Measurements from ENCODE around the gene LRP1B.
"Not testable (repeated sequence)": the region's sequence is repeated elsewhere in the genome, so short reads cannot be mapped to it uniquely, and the experiment has no call there.

The LRP1B gene

DNA sequence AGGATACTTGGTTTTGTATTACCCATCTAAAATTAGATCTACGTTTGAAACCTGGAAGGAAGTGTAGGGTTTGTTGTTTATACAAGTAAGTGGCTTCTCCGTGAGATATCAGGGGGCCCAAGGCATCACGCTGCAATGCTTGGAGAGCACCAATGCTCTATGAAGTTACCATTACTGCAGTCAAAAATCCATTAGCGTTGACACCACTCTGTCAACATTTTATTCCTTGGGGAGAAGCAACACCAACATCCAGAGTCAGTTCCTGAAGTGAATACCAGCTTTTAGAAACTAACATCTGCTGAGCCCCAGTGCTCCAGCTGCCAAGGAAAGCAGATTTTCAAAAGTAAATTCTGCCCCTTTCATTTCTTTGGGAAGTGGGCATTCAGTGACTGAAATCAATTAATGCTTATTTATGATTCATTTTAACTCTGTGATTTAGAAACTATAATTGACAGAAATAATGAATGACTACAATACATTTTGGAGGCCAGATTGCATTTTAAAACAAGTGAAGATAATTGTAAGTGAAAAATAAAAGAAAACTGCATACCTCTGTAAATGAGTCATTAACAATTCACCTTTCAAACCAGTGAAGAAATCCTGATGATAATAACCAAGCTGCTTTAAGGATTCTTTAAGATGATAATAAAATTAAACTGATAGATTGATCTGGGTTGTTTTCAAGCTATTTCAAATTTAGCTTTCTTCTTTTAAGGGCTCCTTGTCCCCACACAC is 30.5 kb downstream of the LRP1B start:
- DNase-seq: no peak

DNA sequence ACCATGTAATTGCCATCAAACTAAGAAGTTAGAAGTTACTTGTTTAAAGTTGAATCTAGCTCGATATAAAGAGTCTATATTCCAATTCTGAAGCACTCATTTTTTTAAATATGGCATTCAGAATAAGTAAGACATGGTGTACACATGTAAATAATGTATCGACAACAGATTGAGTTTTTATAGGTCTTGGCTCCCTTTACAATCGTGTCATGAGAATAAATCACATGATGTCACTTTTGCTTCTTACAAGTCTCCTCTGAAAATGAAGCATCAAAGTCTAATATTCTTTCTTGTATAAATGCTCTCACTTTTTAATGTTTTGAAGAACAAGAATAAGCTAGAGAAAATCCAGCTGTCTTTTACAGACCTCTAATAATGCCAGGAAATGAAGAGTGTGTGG is 33.1 kb downstream of the LRP1B start:
- DNase-seq: no peak

DNA sequence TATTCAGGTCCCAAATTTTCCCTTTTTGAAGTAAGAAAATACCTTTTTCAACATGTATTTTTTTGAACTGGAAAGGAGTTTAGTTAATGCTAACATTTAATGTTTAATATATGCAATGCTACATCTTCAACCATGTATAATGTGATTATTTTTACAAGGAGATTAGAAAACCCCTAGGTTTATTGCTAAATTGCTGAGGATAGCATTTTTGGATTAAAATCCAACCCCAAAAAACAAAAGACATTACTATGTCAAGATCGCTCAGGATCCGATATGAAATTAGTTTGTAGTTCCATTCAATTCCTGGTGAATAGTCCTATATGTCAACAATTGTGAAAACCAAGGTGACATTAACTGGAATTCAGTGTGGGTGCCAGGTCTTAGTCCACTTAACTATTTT is 35.2 kb downstream of the LRP1B start:
- no peak for DNase-seq

DNA sequence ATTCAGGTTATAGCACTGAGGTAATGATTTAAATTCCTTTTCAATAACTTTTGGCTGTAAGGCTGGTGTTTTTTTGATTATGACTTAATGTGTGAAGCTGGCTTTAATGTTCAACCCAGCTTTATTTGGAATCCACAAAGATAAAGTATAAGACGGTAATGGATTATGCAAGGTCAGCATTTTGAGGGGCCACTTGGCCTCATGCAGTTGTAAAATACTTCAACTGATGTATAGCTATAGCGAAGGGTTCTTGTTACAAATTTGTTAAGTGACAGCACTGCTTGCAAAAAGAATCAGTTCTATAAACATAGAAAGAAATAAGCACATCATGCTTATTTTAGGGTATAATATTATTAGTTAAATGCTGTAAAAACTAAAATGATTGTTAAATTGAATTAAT is 36.6 kb downstream of the LRP1B start:
- no peak for DNase-seq

DNA sequence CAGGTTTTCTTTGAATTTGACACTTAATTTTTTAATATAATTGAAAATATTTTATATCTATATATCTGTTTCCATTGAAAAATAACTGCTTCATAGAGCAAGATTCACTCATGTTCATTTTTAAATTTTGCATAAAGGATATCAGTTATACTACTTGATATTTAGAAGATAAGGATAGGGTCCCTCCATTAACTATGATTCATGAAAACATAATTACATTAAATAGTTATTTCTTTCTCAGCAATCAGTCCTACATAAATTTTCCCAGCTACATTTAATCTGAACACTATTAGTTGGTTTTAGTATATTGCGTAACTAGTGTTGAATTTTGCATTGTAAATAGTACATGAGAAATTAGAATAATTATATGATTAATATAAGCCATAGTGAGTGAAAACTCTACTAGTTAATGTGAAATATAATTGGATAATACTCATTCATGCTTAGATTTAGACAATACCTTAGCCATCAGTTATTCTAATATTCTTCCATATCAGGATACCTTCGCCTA is 42.7 kb downstream of the LRP1B start:
- no peak for DNase-seq

DNA sequence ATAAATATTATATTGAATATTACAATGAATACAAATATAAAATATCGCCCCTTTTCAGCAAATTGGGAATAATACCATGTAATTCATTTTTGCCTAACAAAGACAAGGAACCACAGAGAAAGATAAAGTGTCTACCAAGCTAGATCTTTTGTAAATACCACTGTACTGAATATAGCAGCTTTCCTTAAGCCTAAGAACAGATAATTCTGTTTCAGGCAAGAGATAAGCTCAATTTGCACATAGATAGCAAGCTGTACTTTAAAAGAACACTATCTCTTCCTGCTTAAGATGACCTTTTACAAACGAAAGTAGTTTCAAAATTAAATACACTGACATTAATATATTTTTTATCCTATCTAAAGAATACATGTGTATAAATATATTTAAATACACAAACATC is 43.2 kb downstream of the LRP1B start:
- DNase-seq: not testable (repeated sequence)

DNA sequence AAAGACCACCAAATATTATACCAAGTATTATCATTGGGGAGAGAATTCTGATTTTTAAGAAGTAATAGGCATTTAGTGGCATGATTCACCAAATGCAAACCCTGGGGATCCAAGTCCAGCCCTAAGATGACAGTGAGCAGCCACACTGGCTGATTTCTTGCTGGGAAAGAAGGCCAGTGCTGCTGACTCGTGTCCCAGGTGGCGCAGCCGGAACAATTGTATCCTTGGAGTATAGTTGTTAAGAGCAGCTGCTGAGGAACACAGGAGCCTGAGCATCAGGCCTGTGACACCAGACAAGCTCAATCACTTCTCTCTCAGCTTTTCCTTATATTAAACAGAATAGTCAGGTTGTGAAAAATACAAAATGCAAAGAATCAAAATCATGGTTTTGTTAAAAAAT is 48.4 kb downstream of the LRP1B start:
- no peak for DNase-seq

DNA sequence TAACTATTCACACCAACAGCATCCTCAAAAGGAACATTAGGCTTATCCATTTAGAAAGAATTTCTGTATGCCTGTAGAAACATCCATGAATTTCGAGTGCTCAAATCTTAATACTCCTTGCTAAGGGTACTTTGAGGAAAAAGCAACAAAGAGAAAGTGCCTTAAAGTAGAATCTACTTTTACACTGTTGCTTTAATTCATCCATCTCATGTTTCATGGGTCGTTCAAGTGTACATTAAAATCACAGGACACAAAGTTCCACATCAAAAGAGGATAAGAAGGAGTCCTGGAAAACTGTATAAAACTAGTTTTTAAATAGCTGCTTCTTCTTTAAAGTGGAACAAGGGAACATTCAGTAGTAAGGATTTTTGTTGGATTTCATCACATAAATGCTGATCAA is 54.5 kb downstream of the LRP1B start:
- no peak for DNase-seq

DNA sequence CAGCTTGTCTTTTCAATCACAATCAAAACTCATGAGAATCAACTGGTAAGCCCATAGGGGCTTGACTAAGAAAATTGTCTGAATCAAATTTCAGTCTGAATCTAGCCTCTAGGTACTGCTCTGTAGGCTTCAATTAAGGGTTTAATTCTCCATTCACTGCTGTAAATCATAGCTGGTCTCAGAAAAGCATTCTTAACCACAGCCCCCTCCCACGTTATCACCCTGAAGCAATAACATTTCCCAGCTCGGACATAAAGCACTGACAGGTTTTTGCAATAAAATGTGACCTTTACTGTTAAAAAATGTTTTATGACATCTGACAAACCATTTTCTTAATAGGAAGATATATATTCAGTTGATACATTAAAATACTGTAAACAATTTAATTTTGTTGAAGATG is 55.0 kb downstream of the LRP1B start:
- DNase-seq: no peak

DNA sequence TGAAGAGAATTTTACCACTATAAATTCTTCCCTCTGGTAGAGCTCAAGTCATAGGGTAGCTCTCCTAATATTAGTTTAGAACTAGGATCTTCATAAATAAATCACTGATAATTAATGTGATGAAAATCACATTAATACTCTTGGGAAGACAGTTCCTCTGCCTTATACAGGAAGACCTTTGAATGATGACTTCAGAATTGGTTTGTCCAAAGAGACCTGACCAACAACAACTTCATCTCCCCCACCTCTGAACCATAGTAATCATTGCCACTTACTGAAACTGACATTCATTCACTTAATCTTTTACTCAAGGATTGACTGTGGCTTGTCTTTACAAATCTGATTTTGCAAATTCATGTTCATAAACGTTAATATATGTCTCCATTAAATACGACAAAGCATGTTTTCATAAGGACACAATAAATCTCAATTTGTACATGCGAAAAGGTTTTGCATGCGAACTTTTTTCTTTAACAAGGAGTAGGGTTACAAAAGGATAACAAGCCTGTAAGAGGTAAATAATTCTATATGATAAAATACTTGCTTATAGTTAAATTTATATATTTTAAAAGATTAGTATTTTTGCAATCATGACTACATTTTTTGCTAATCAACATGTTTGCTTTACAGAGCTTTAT is 61.4 kb downstream of the LRP1B start:
- no peak for DNase-seq

DNA sequence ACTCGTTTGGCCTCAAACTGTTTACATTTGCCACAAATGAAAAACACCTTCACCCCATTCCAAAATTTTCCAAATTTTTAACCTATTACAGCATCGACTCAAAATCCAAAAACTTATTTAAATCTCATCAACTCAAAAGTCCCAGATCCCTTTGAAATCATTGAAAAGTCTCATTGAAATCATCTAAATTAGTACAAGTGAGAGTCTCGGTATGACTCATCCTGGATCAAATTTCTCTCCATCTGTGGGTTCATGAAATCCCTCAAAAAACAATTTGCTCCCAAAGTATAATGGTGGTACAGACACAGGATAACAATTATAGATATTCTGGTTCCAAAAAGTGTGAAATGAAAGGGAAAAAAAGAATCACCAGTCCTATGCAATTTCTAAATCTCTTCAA is 65.1 kb downstream of the LRP1B start:
- no peak for DNase-seq

DNA sequence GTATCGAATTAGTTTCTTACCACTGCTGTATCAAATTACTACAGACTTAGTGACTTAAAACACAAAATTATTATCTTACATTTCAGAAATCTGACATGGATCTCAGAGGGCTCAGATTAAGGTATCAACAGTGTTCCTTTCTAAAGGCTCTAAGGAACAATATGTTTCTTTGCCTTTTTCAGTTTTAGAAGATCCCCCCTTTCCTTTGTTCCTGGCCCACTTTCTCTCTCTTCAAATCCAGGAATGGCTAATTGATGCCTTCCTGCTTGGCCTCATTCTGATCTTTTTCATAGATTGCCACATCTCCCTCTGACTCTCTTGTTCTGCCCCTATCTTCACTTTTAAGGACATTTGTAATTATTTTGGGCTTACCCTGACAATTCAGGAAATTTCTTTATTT is 65.7 kb downstream of the LRP1B start:
- DNase-seq: no peak

DNA sequence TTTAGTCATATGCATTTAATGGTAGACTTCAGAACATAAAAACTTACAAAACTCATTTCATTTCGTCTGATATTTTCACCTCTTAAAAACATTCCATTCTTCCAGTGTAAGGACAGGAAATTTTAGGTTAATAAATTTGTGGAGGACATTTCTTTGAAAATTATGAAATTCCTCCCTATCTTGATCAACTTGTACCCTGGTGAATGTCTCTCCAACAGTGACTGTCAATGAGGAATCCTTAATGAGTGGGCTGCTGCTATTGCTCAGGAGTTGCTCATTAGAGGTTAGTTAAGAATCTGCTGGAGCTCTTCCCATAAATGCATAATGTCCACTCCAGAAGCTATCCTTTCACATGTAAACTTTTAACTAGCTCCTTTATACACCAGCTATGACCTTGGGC is 69.1 kb downstream of the LRP1B start:
- no peak for DNase-seq

DNA sequence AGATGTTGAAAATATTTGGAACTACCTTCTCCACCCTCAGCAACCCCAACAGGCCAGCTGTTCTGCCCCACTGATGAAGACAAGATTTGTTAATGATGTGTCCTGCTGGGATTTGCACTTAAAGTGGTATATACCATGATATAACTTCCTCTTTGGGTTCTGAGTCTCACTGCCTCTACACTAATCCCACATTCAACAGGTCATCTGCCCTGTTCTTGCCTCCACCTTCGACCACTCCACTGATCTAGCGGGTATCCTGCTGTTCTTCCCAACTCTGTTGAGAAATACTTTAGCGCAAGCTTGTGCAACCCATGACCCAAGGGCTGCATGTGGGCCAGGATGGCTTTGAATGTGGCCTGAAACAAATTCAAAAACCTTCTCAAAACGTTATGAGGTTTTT is 72.7 kb downstream of the LRP1B start:
- DNase-seq: no peak

DNA sequence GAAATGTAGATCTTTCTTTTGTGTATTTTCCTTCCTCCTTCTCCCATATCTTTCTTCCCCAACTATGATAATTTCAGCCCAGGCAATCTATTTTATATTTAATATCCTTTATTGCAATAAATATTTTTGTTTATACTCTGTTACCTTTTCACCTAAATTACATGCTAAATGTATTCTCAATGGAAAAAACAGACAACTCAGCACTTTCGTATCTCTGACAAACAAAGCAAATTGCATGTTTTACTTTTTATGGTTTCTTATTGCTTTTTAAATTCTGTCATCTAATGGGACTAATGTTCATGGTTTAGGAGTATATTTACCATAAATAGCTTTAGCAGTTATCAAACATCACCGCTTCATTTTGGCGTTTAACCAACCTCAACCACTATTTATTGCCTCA is 74.0 kb downstream of the LRP1B start:
- no peak for DNase-seq

DNA sequence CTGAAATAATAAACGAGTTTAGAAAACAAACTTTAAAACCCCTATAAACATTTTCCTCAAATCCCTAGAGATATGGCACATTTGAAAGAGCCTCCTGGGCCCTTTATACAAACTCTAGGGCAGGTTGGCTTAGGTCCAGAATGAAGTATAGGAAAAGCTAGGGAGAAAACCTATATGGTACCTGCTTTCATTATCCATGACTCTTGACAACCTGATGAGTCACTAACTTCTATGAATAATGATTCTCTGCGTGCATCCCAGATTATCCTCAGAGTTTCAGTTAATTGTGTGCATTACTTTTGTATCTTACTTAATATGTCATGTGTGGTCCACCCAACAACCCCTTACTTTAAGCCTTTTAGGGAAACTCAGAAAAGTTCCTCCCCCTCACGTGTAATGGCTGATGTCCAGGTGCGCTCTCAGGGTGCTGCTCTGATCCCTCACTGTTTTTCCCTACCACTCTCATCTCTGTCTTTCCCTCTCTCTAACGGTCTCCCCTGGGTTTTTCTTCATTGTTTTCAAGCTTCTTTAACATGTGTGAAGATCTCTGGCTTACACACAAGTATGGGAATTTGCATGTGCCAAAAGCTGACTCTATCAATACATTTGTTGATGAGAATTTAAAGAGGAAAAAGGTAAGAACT is 78.5 kb downstream of the LRP1B start:
- no peak for DNase-seq

DNA sequence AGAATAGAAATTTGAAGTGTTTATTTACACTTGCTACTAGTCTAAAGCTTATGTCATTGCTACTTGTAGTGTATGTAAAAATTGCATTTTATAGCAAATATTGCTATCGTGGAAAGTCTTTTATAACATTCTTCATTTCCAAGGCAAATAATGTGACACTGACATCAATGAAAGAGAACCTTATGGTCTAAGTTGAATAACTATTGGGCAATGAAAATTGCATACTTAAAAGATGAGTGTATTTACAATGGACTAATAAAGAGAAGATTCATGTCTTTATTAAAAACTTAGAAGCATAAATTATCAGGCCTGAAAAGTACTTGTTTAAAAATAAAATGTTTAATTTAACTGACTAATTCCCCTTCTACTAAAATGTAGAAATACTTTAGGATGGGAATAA is 82.2 kb downstream of the LRP1B start:
- DNase-seq: no peak

DNA sequence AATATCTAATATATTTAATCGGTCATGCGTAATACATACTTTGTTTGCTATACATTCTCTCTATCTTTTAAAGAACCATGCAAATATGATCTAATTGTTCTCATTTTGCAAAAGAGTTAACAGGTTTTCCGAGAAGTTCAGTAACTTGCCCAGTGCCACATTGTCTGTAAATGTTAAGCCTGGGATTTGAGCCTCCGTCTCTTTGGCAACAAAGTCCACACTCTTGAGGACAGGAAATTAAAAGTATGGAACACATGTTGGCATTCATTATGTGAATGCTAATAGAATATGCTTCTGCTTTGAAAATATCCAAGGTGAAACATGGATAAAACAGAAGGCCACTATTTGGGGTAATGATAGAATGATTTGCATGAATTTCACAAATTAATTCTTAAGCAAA is 85.2 kb downstream of the LRP1B start:
- DNase-seq: no peak

DNA sequence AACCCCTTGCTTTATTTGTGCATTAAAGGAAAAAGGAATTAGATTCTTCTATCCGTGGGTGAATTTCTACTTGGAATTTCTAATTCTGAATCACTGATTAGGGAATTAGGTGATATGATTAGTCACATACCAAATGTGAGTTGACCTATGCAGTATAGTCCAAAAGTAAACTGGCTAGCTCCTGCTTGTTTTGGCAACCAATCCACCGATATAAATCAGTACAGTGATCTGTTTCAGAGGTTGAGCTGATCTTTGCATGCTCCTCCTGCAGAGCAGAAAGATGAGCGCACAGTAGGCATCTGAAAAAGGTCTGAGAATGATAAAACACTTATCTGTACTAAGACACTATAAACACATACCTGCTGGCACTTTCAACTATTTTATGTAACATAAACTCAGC is 86.6 kb downstream of the LRP1B start:
- DNase-seq: no peak

DNA sequence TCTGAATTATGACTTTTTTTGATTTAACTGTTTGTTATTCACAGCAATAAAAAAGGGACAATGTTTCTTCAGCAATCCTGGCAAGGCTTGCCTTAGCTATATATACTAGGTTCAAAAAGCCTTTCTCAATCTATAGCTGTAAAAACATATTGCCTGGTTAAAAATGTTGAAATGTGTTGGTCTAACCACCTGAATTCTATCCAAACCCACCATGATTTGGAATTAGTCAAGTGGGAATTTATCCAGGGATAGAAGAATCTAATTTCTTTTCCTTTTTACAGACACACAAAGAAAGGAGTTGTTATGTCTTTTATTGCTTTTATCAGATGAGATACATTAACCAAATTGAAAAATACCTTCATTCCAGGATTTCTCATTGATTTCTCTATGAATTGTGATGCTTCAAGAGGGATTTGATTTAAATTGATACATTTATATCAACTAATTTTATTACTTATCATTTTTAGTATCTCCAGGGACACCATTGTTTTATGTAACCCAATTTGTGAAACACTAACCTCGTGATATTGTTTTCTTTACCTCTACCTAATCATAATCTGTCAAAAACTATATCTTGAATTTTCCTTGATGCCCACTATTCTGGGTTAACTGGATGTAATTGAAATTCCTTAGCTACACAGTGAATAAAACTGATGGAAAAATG is 88.1 kb downstream of the LRP1B start:
- DNase-seq: no peak

DNA sequence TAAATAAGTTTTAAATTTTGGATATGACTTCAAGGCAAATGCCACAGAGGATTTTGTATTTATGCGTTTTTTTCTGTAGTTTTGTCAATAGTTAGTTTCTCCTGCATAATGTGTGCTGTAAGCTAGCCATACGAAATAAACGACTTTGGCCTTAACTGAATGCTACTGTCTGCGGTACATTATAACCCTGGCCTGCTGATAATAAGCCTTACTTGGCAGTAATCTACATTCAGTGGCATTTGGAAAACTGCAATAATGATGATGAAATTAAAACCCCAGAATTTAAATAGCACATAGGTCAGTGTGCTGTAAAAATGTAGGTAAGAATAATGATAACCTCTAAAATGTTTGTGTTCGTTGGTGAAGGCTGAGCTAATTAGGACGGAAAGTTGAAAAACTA is 88.8 kb downstream of the LRP1B start:
- DNase-seq: no peak

DNA sequence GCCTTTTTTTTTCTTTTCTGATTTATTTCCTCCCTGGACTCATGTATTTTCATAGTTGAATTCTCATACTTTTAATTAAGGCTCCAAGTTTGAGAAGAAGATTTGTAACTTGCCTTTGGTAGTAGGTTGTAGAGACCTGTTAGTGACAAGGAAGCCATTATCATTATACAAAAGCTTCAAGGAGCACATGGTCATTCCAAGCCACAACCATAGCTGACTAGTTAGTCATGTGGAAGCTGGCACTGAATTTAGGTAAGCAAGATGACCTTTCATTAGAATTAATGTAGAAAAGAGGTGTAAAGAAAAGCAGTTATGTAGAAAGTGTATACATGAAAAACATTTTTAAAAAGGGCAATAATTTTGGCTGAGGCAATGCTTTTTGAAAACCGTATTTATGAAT is 89.7 kb downstream of the LRP1B start:
- no peak for DNase-seq

DNA sequence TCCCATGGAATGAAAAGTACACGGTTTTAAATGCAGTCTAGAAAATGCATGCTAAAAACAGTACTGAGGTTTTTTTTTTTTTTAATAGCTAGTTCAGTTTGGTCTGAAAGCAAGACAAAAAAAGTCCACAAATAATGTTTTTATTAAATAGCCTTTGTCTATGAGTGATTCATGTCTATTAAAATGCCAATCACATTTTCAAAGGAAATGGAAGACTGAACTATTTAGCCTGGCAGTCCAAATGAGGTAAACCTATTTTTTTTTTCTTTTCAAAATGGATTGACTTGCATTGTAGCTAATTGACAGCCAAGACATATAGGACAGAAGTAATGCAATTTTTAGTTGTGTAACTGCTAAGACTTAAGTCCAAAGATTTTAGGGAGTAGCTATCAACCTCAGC is 90.3 kb downstream of the LRP1B start:
- no peak for DNase-seq

DNA sequence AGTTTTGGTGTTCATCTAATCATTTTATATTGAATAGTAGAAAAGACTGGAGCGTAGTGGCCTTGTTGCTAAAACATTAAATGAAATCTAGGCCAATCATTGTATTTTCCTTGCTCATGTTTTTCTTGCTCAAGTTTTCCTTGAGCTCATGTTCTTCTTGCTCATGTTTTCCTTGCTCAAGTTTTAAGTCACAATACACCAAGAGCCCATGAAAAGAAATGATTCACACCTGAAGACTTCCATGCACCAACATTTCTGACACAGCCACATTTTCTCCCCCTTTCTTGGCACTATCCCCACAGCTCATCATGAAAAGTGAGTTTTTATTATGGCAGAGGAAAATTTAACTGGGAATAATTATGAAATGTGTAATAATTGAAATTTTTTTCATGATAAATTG is 92.0 kb downstream of the LRP1B start:
- no peak for DNase-seq

Measured in NCI-H526 (cell line).